Mesenchymal stem cell (in vitro differentiated cells and primary cell): Measurements from ENCODE around the gene DTD1.

Experiments used
- DNase-seq: peaks from one replicate; pipeline ENCODE4 v3.0.0-alpha.2; 2013
- H2AFZ ChIP-seq: one replicate; pipeline ENCODE4 v1.6.1; 2013; ENCODE audit warnings: low read depth, mild to moderate bottlenecking, control low read depth, inconsistent platforms, low read length, moderate library complexity
- H2AK5ac ChIP-seq: 2 replicates; pipeline ENCODE4 v1.6.1; 2013; ENCODE audit warnings: low read length, moderate library complexity, mild to moderate bottlenecking, inconsistent platforms; ENCODE audit not compliant: severe bottlenecking
- H2BK120ac ChIP-seq: one replicate; pipeline ENCODE4 v1.6.1; 2013; ENCODE audit warnings: low read depth, mild to moderate bottlenecking, inconsistent platforms, low read length, moderate library complexity
- H2BK12ac ChIP-seq, 2 experiments: one replicate each; pipeline ENCODE4 v1.6.1; 2013; ENCODE audit warnings: inconsistent platforms in 2 of 2, low read length in 2 of 2, mild to moderate bottlenecking in 2 of 2, moderate library complexity in 2 of 2, control low read depth in 1 of 2
- H2BK15ac ChIP-seq: one replicate; pipeline ENCODE4 v1.6.1; 2013; ENCODE audit warnings: mild to moderate bottlenecking, low read depth, inconsistent platforms; ENCODE audit not compliant: poor library complexity, severe bottlenecking
- H2BK5ac ChIP-seq: 2 replicates; pipeline ENCODE4 v1.6.1; 2013; ENCODE audit warnings: low read depth, mild to moderate bottlenecking, low read length, control low read depth, inconsistent platforms; ENCODE audit not compliant: poor library complexity, severe bottlenecking
- H3K14ac ChIP-seq, 2 experiments: one replicate each; pipeline ENCODE4 v1.6.1; 2013; ENCODE audit warnings: inconsistent platforms in 2 of 2, low read length in 2 of 2, control low read depth in 1 of 2, mild to moderate bottlenecking in 1 of 2, moderate library complexity in 1 of 2
- H3K18ac ChIP-seq, 2 experiments: one replicate each; pipeline ENCODE4 v1.6.1; 2013; ENCODE audit warnings: inconsistent platforms in 2 of 2, low read length in 2 of 2, control low read depth in 1 of 2, low read depth in 1 of 2, mild to moderate bottlenecking in 1 of 2
- H3K23ac ChIP-seq, 2 experiments: one replicate each; pipeline ENCODE4 v1.6.1; 2013; ENCODE audit warnings: inconsistent platforms in 2 of 2, low read length in 2 of 2, mild to moderate bottlenecking in 2 of 2, moderate library complexity in 2 of 2, control low read depth in 1 of 2
- H3K27ac ChIP-seq: 2 replicates; pipeline ENCODE4 v1.5.1; 2013; ENCODE audit warnings: mild to moderate bottlenecking, moderate library complexity, low read length, control low read depth, inconsistent platforms; ENCODE audit not compliant: poor library complexity, severe bottlenecking
- H3K27me3 ChIP-seq, 2 experiments: 2 replicates each; pipeline versions ENCODE4 v1.6.1 to v1.7.0; 2013; ENCODE audit warnings: low read length in 2 of 2, mild to moderate bottlenecking in 2 of 2, moderate library complexity in 2 of 2, control low read depth in 1 of 2, inconsistent platforms in 1 of 2; ENCODE audit not compliant: control insufficient read depth in 1 of 2, insufficient read depth in 1 of 2
- H3K36me3 ChIP-seq, 2 experiments: 2 replicates each; pipeline versions ENCODE4 v1.6.1 to v1.7.0; 2013; ENCODE audit warnings: low read length in 2 of 2, control low read depth in 1 of 2, inconsistent platforms in 1 of 2, low read depth in 1 of 2, mild to moderate bottlenecking in 1 of 2; ENCODE audit not compliant: insufficient read depth in 2 of 2, control insufficient read depth in 1 of 2
- H3K4ac ChIP-seq, 2 experiments: one replicate each; pipeline ENCODE4 v1.6.1; 2013; ENCODE audit warnings: inconsistent platforms in 2 of 2, low read length in 2 of 2, mild to moderate bottlenecking in 2 of 2, moderate library complexity in 2 of 2, control low read depth in 1 of 2, low read depth in 1 of 2
- H3K4me1 ChIP-seq: 2 replicates; pipeline ENCODE4 v1.6.1; 2013; ENCODE audit warnings: low read depth, low read length, control low read depth; ENCODE audit not compliant: control insufficient read depth, insufficient read depth
- H3K4me2 ChIP-seq: 2 replicates; pipeline ENCODE4 v1.6.1; 2013; ENCODE audit warnings: low read length, mild to moderate bottlenecking, inconsistent platforms; ENCODE audit not compliant: poor library complexity, severe bottlenecking
- H3K4me3 ChIP-seq, 2 experiments: 2 replicates each; pipeline versions ENCODE4 v1.5.1 to v1.7.0; 2013; ENCODE audit warnings: low read length in 2 of 2, mild to moderate bottlenecking in 2 of 2, control low read depth in 1 of 2, low read depth in 1 of 2; ENCODE audit not compliant: insufficient read depth in 1 of 2
- H3K79me1 ChIP-seq: replicated peaks from 2 replicates; pipeline ENCODE4 v1.6.1; 2013; ENCODE audit warnings: mild to moderate bottlenecking, control low read depth, low read length, inconsistent platforms; ENCODE audit not compliant: poor library complexity, severe bottlenecking
- H3K9ac ChIP-seq: 2 replicates; pipeline ENCODE4 v1.7.0; 2013; ENCODE audit warnings: mild to moderate bottlenecking, low read length, moderate library complexity
- H3K9me3 ChIP-seq: 2 replicates; pipeline ENCODE4 v1.7.0; 2013; ENCODE audit warnings: mild to moderate bottlenecking, low read length; ENCODE audit not compliant: control insufficient read depth
- H4K8ac ChIP-seq: one replicate; pipeline ENCODE4 v1.6.1; 2013; ENCODE audit warnings: inconsistent platforms, mild to moderate bottlenecking, low read length, moderate library complexity
- H4K91ac ChIP-seq: one replicate; pipeline ENCODE4 v1.6.1; 2013; ENCODE audit warnings: mild to moderate bottlenecking, low read length, inconsistent platforms
- WGBS: methylation state at CpG from one replicate; pipeline ENCODE4 v1.1.7; 2013; ENCODE audit warnings: mixed read lengths; 5-methylcytosine and 5-hydroxymethylcytosine counted together

The DTD1 gene

GRCh38 chr20:18645851-18646250 is 58.0 kb downstream of the DTD1 start:
- Histone ChIP-seq H3K27ac (no peak overlapping the region), H3K9ac (no peak overlapping the region), H2BK120ac (no peak overlapping the region), H3K4me1 (peaks cover 9% of the 10 kb centered on the region), H3K14ac (peak overlapping the region in 1 of 2 experiments; percentile 75), H3K9me3 (no peaks in the 10 kb centered on the region), H2BK5ac (no peak overlapping the region), H3K4me3 (no peak overlapping the region), H4K8ac (peak overlapping the region; percentile 72), H4K91ac (peak overlapping the region; percentile 82), H3K18ac (no peak overlapping the region), H2AFZ (no peak overlapping the region), H3K4me2 (no peak overlapping the region), H3K79me1 (peaks cover 33% of the 10 kb centered on the region), H2BK12ac (no peak overlapping the region), H2AK5ac (peak overlapping the region; percentile 84), H2BK15ac (no peak overlapping the region), H3K36me3 (peaks cover 0 to 3% of the 10 kb centered on the region in 2 experiments), H3K23ac (no peak overlapping the region), H3K4ac (no peak overlapping the region), H3K27me3 (no peaks in the 10 kb centered on the region)
- DNase-seq: no peak
- 87% methylated on average over 6 of the region's 6 CpGs for WGBS

DNA sequence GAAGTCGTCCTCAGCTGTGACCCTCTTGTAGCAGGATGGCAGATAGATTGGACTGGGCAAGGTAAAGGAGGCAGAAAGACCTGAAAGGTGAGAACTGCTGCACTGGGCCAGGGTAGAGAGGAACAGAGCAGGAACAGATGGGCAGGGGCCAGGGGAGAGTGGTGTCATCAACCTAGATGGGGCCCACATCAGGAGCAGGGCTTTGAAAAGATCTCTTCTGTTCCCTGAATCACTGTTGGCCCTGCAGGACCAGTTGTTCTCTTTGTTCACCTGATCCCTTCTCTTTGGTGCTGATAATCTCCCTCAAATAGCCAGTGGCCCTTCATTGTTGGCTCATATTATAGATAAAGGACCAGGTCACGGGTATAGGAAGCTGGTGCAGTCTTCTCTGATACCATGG is 59.9 kb downstream of the DTD1 start:
- H2BK15ac ChIP-seq: no peak overlapping the region
- no peaks in the 10 kb centered on the region for H3K9me3 ChIP-seq
- no peak overlapping the region for H2AK5ac ChIP-seq
- no peak overlapping the region for H3K23ac ChIP-seq
- DNase-seq: no peak
- no peak overlapping the region for H3K4ac ChIP-seq
- no peak overlapping the region for H3K18ac ChIP-seq
- H4K91ac ChIP-seq: no peak overlapping the region
- H3K79me1 ChIP-seq: peaks cover 40% of the 10 kb centered on the region
- no peak overlapping the region for H2BK5ac ChIP-seq
- peaks cover 0 to 3% of the 10 kb centered on the region in 2 experiments for H3K36me3 ChIP-seq
- H4K8ac ChIP-seq: no peak overlapping the region
- H3K27me3 ChIP-seq: no peaks in the 10 kb centered on the region
- H2BK120ac ChIP-seq: no peak overlapping the region
- no peak overlapping the region for H3K9ac ChIP-seq
- no peak overlapping the region for H3K4me3 ChIP-seq
- WGBS: 88% methylated on average over 1 of the region's 2 CpGs
- H3K4me1 ChIP-seq: peaks cover 9% of the 10 kb centered on the region
- no peak overlapping the region for H2BK12ac ChIP-seq
- H2AFZ ChIP-seq: no peak overlapping the region
- no peak overlapping the region for H3K4me2 ChIP-seq
- no peak overlapping the region for H3K27ac ChIP-seq
- H3K14ac ChIP-seq: peak overlapping the region in 1 of 2 experiments; percentile 30

DNA sequence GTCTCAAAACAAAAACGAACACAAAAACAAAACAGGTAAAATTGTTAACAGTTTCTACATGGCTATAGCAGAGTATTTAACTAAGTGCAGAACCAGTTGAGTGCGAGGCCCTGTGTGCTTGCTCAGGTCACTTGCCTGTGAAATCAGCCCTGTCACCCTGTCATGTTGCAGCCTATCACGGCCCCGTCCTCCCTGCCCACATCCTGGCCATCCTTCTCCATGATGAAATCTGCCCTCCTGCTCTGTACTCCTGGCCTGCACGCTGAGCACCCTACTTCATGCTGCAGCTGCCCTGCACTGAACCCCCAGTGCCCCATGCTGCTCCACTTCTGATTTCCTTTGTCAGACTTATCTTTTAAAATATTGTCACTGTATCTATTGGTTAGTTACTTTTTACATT is 62.4 kb downstream of the DTD1 start:
- Histone ChIP-seq H4K91ac (peak overlapping the region; percentile 83), H3K9ac (no peak overlapping the region), H2BK12ac (no peak overlapping the region), H4K8ac (no peak overlapping the region), H2BK5ac (no peak overlapping the region), H2AFZ (no peak overlapping the region), H3K36me3 (peaks cover 0 to 3% of the 10 kb centered on the region in 2 experiments), H3K14ac (no peak overlapping the region), H2BK120ac (no peak overlapping the region), H3K79me1 (peaks cover 40% of the 10 kb centered on the region), H3K18ac (no peak overlapping the region), H3K4me3 (no peak overlapping the region), H3K4ac (no peak overlapping the region), H2BK15ac (no peak overlapping the region), H3K4me2 (no peak overlapping the region), H3K4me1 (peaks cover 9% of the 10 kb centered on the region), H3K9me3 (no peaks in the 10 kb centered on the region), H3K27ac (no peak overlapping the region), H3K27me3 (no peaks in the 10 kb centered on the region), H2AK5ac (no peak overlapping the region), H3K23ac (no peak overlapping the region)
- no peak for DNase-seq
- 98% methylated on average over 4 of the region's 5 CpGs for WGBS

GRCh38 chr20:18653736-18654447 is 66.0 kb downstream of the DTD1 start:
- Histone ChIP-seq H3K9ac (no peak overlapping the region), H3K18ac (no peak overlapping the region), H4K91ac (no peak overlapping the region), H2BK12ac (no peak overlapping the region), H2AFZ (no peak overlapping the region), H3K4me1 (peaks cover 6% of the 10 kb centered on the region), H3K4me3 (no peak overlapping the region), H3K27ac (no peak overlapping the region), H3K4ac (no peak overlapping the region), H2AK5ac (no peak overlapping the region), H2BK120ac (no peak overlapping the region), H3K36me3 (no peaks in the 10 kb centered on the region), H3K27me3 (no peaks in the 10 kb centered on the region), H4K8ac (no peak overlapping the region), H3K14ac (no peak overlapping the region), H2BK15ac (no peak overlapping the region), H3K23ac (no peak overlapping the region), H3K79me1 (peaks cover 21% of the 10 kb centered on the region), H3K9me3 (no peaks in the 10 kb centered on the region), H3K4me2 (no peak overlapping the region), H2BK5ac (no peak overlapping the region)
- WGBS: no CpG with 5 or more reads among the region's 1 CpG
- no peak for DNase-seq
